IMR-90 (cell line): ENCODE results near the gene AHNAK. TPM values are rescaled to one million over a fixed set of nuclear protein-coding genes. Genes with fewer than 3 reads are reported as not detected.

Experiments
- ATAC-seq: fragments of 200-7000 bp; cut with Tn5 transposase; 2 replicates; pipeline ENCODE4 v1.9.1; 2020; ENCODE audit warnings: low read depth, mild to moderate bottlenecking, moderate library complexity
- BruUV-seq: library from RNA; stranded (reverse); fragments of 400-500 nt; replicated peaks from 2 replicates; lab custom pipeline; 2021; lab: Mats Ljungman, UMichigan
- CTCF ChIA-PET: fragments of 300-600 bp; formaldehyde crosslinking; extraction: SDS; loops from one replicate; lab custom pipeline; 2021; ENCODE audit warnings: antibody characterized with exemption; lab: Yijun Ruan, JAX
- POLR2A ChIA-PET: fragments of 300-600 bp; sonication (Branson Sonifier 250); formaldehyde crosslinking; loops from one replicate; lab custom pipeline; 2022; ENCODE audit warnings: antibody characterized with exemption; ENCODE audit not compliant: unreplicated experiment; lab: Charles Lee
- DNase-seq: peaks from one replicate; pipeline ENCODE4 v3.0.0; 2013
- H2AFZ ChIP-seq: replicated peaks from 2 replicates; pipeline ENCODE3; 2013; ENCODE audit warnings: low read length, mild to moderate bottlenecking; ENCODE audit not compliant: poor library complexity
- H2AK5ac ChIP-seq: 2 replicates; pipeline ENCODE4 v1.6.1; 2013; ENCODE audit warnings: low read depth, low read length, inconsistent platforms
- H2AK9ac ChIP-seq: replicated peaks from 2 replicates; pipeline ENCODE3; 2013; ENCODE audit warnings: mild to moderate bottlenecking, low read depth, low read length, moderate library complexity; ENCODE audit not compliant: poor library complexity
- H2BK120ac ChIP-seq: 2 replicates; pipeline ENCODE4 v1.6.1; 2013; ENCODE audit warnings: low read depth, low read length, inconsistent platforms
- H2BK15ac ChIP-seq: 3 replicates; pipeline ENCODE4 v1.6.1; 2013; ENCODE audit warnings: low read depth, low read length, inconsistent platforms
- H2BK20ac ChIP-seq: 2 replicates; pipeline ENCODE4 v1.6.1; 2013; ENCODE audit warnings: low read depth, mild to moderate bottlenecking, inconsistent platforms, low read length, moderate library complexity
- H2BK5ac ChIP-seq: 2 replicates; pipeline ENCODE4 v1.6.1; 2013; ENCODE audit warnings: mild to moderate bottlenecking, low read depth, low read length, inconsistent platforms; ENCODE audit not compliant: poor library complexity, severe bottlenecking
- H3K14ac ChIP-seq: replicated peaks from 2 replicates; pipeline ENCODE4 v1.6.1; 2013; ENCODE audit warnings: low read depth, low read length, inconsistent platforms
- H3K18ac ChIP-seq: 2 replicates; pipeline ENCODE4 v1.6.1; 2013; ENCODE audit warnings: low read depth, low read length, control low read depth
- H3K23ac ChIP-seq: 2 replicates; pipeline ENCODE4 v1.6.1; 2013; ENCODE audit warnings: low read depth, low read length, inconsistent platforms
- H3K27ac ChIP-seq: 2 replicates; pipeline ENCODE4 v1.5.1; 2013; ENCODE audit warnings: mild to moderate bottlenecking, control low read depth, low read length; ENCODE audit not compliant: insufficient read depth
- H3K27me3 ChIP-seq: 2 replicates; pipeline ENCODE4 v1.6.1; 2013; ENCODE audit warnings: low read length; ENCODE audit not compliant: control insufficient read depth, insufficient read depth
- H3K36me3 ChIP-seq: 2 replicates; pipeline ENCODE4 v1.6.1; 2013; ENCODE audit warnings: low read length, mixed read lengths; ENCODE audit not compliant: control insufficient read depth, insufficient read depth
- H3K4ac ChIP-seq: 2 replicates; pipeline ENCODE4 v1.6.1; 2013; ENCODE audit warnings: low read depth, low read length, inconsistent platforms
- H3K4me1 ChIP-seq: 2 replicates; pipeline ENCODE4 v1.6.1; 2013; ENCODE audit warnings: low read length, mixed read lengths; ENCODE audit not compliant: control insufficient read depth, insufficient read depth
- H3K4me2 ChIP-seq: 2 replicates; pipeline ENCODE4 v1.6.1; 2013; ENCODE audit warnings: low read depth, mild to moderate bottlenecking, control low read depth, low read length, moderate library complexity
- H3K4me3 ChIP-seq: 2 replicates; pipeline ENCODE4 v1.5.1; 2013; ENCODE audit warnings: low read depth, mild to moderate bottlenecking, control low read depth, low read length, moderate library complexity; ENCODE audit not compliant: insufficient read depth
- H3K56ac ChIP-seq: 2 replicates; pipeline ENCODE4 v1.6.1; 2013; ENCODE audit warnings: low read length, inconsistent platforms; ENCODE audit not compliant: insufficient read depth; ENCODE audit errors: extremely low read depth
- H3K79me1 ChIP-seq, 2 experiments: 2 replicates each; pipeline ENCODE4 v1.6.1; 2013; ENCODE audit warnings: low read length in 2 of 2, inconsistent platforms in 1 of 2, low read depth in 1 of 2
- H3K9ac ChIP-seq: 2 replicates; pipeline ENCODE4 v1.6.1; 2013; ENCODE audit warnings: low read depth, low read length, control low read depth
- H3K9me1 ChIP-seq: 2 replicates; pipeline ENCODE4 v1.6.1; 2013; ENCODE audit warnings: low read length, inconsistent platforms; ENCODE audit not compliant: insufficient read depth
- H3K9me3 ChIP-seq: 2 replicates; pipeline ENCODE4 v1.6.1; 2013; ENCODE audit warnings: low read length; ENCODE audit not compliant: control insufficient read depth, insufficient read depth
- H4K20me1 ChIP-seq: 2 replicates; pipeline ENCODE4 v1.6.1; 2013; ENCODE audit warnings: low read length, inconsistent platforms; ENCODE audit not compliant: insufficient read depth
- H4K5ac ChIP-seq: 2 replicates; pipeline ENCODE4 v1.6.1; 2013; ENCODE audit warnings: mild to moderate bottlenecking, low read depth, low read length, control low read depth
- H4K8ac ChIP-seq, 2 experiments: 2 replicates each; pipeline ENCODE4 v1.6.1; 2013; ENCODE audit warnings: low read depth in 2 of 2, low read length in 2 of 2, control low read depth in 1 of 2, inconsistent platforms in 1 of 2
- H4K91ac ChIP-seq: 2 replicates; pipeline ENCODE4 v1.6.1; 2013; ENCODE audit warnings: low read depth, low read length, inconsistent platforms; ENCODE audit not compliant: insufficient read depth
- FOS ChIP-seq: fragments of 150-350 bp; IDR thresholded peaks from 2 replicates; pipeline ENCODE4 v1.6.1; 2016; ENCODE audit warnings: low read depth, low read length
- RAD21 ChIP-seq: IDR thresholded peaks from 2 replicates; pipeline ENCODE4 v1.6.1; 2012; ENCODE audit warnings: low read length, improper control_type of control experiment
- RCOR1 ChIP-seq: IDR thresholded peaks from 2 replicates; pipeline ENCODE4 v1.6.1; 2012; ENCODE audit warnings: mild to moderate bottlenecking, low read length, improper control_type of control experiment; ENCODE audit not compliant: insufficient replicate concordance
- SMC3 ChIP-seq: fragments of 150-350 bp; IDR thresholded peaks from 2 replicates; pipeline ENCODE4 v1.6.1; 2016; ENCODE audit warnings: low read depth, mild to moderate bottlenecking, antibody characterized with exemption, low read length, moderate library complexity
- USF2 ChIP-seq: fragments of 150-350 bp; IDR thresholded peaks from 2 replicates; pipeline ENCODE4 v1.6.1; 2017; ENCODE audit warnings: mild to moderate bottlenecking, antibody characterized with exemption, low read length, low read depth
- WGBS, 2 experiments: methylation state at CpG; one replicate each; pipeline versions ENCODE4 v1.1.5 to v1.1.7; 2013; ENCODE audit warnings: missing lambda C conversion rate in 2 of 2; ENCODE audit not compliant: insufficient read length in 1 of 2; ENCODE audit errors: extremely low coverage in 2 of 2; 5-methylcytosine and 5-hydroxymethylcytosine counted together
- dilution Hi-C: fragments of 300-500 bp; cut with HindIII; formaldehyde crosslinking; loops from one replicate; pipeline ENCODE4 v1.14.3; 2018; ENCODE audit warnings: low sequenced_read_pairs; ENCODE audit not compliant: unreplicated experiment
- in situ Hi-C: fragments of 300-500 bp; cut with MboI; formaldehyde crosslinking; loops from 3 replicates; pipeline ENCODE4 v1.14.3; 2019; ENCODE audit warnings: low sequenced_read_pairs, inconsistent platforms, mixed read lengths
- intact Hi-C: fragments of 100-400 bp; cut with micrococcal nuclease; formaldehyde crosslinking; loops from 2 replicates; pipeline ENCODE4 v1.10.0; 2022
- polyA plus RNA-seq, 3 experiments: library from polyadenylated mRNA; depleted of rRNA; stranded (reverse); fragments of >200 nt; gene quantifications; 2 replicates each; pipeline ENCODE4 v1.2.3, GENCODE V29; 2012; ENCODE audit warnings: low replicate concordance in 1 of 3
- total RNA-seq: library from RNA; depleted of rRNA; stranded (reverse); fragments of >200 nt; gene quantifications from 2 replicates; pipeline ENCODE4 v1.2.3, GENCODE V29; 2012

The AHNAK gene
- total and polyA plus RNA-seq, 2 of the 4 experiments (the other 2 are of a cell fraction) = 95.1 to 695 TPM

DNA sequence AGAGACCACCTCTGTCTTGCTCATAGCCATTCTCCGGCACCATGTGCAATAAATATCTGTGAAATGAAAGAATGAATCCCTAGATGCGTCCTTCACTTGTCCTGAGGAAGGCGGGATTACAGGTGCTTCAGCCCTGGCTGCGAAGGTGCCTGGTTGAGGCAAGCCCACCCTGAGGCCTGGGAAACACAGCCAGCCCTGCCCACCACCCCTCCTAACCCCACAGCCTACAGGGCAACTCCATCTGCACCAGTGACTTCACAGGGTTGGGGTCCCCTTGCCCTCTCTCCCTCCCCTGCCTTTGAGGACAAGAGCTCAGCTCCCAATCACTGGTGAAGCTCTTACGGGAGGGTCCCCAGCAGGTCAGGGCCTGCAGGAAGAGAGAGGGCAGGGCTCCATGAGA is 145.2 kb downstream of the AHNAK start:
- H2BK20ac ChIP-seq = no peak overlapping the region
- no peaks in the 10 kb centered on the region for H3K9me1 ChIP-seq
- in situ Hi-C loops = no loop called here
- no peak overlapping the region for H2AK9ac ChIP-seq
- no peak overlapping the region for H3K4me2 ChIP-seq
- peak overlapping the region; percentile 69; the same call in 1 of the 2 replicates for H3K4ac ChIP-seq
- no peak overlapping the region; the same call in 1 of the 2 replicates for H3K18ac ChIP-seq
- no peaks in the 10 kb centered on the region for H3K79me1 ChIP-seq
- WGBS, 2 experiments = 100% methylated on average over 3 of the region's 5 CpGs; no CpG with 5 or more reads in 1 of the 2 experiments
- no peak for DNase-seq
- dilution Hi-C loops = no loop called here
- no peak overlapping the region for H3K9ac ChIP-seq
- ChIA-PET POLR2A (no interaction called here), CTCF (interaction anchor here (1.4 to 2.2 kb wide), 3 partner anchors 24 to 142 kb away, joined by 3 to 9 read pairs (median 7); no protein-coding TSS in a partner anchor)
- H4K8ac ChIP-seq = peak overlapping the region in 1 of 2 experiments; percentile 78; a peak in 1 of 4 replicates
- H2AFZ ChIP-seq = peak overlapping the region; percentile 86
- no peak overlapping the region for H3K27ac ChIP-seq
- no peak overlapping the region for H2BK5ac ChIP-seq
- no peak for ATAC-seq
- no peak overlapping the region for H3K23ac ChIP-seq
- H4K20me1 ChIP-seq = no peaks in the 10 kb centered on the region
- TF ChIP-seq RAD21 (no peak), RCOR1 (no peak), USF2 (no peak), FOS (no peak), SMC3 (no peak)
- no peak overlapping the region for H3K14ac ChIP-seq
- no peak overlapping the region for H3K4me3 ChIP-seq
- no peaks in the 10 kb centered on the region for H3K36me3 ChIP-seq
- peak overlapping the region; percentile 49; the same call in 1 of the 2 replicates for H2AK5ac ChIP-seq
- peak overlapping the region; percentile 83; the same call in 1 of the 2 replicates for H2BK120ac ChIP-seq
- intact Hi-C loops = no loop called here
- no peaks in the 10 kb centered on the region for H3K27me3 ChIP-seq
- BruUV-seq = no TSS peak
- H4K91ac ChIP-seq = no peak overlapping the region
- H2BK15ac ChIP-seq = peak overlapping the region; percentile 65; the same call in 1 of the 3 replicates
- H3K56ac ChIP-seq = no peak overlapping the region
- H3K9me3 ChIP-seq = no peaks in the 10 kb centered on the region
- no peak overlapping the region for H4K5ac ChIP-seq
- H3K4me1 ChIP-seq = peaks cover 17% of the 10 kb centered on the region
